ENCODE results near the gene DCST2.

Gene DCST2

GRCh38 chr1:155002464-155003226 is 30.9 kb downstream of the DCST2 start, which contains the start of gene ZBTB7B:
Gene ZBTB7B (plus strand): TSS chr1:155002802. CDS start chr1:155014661, 11,859 bp downstream.
- H3K27me3 ChIP-seq (ENCODE audit: control insufficient read depth in 3 of 3, insufficient read depth in 3 of 3, low read depth in 1 of 3, low read length in 3 of 3): peaks cover 0 to 2% (median 0%) of the 10 kb centered on the region in 3 experiments
- H3K4me3 ChIP-seq (ENCODE audit: low read length in 2 of 2): peak within 1 kb of the TSS; percentile 89 to 90
- H2BK12ac ChIP-seq (ENCODE audit: low read length): peak within 1 kb of the TSS; percentile 94
- H3K9me3 ChIP-seq (replicated peaks in 1 of 2; ENCODE audit: control insufficient read depth in 2 of 2, insufficient read depth in 1 of 2, low read depth in 1 of 2, low read length in 2 of 2): no peaks in the 10 kb centered on the region
- no peaks in the 10 kb centered on the region for H3K36me3 ChIP-seq (replicated peaks in 1 of 2; ENCODE audit: control insufficient read depth in 2 of 2, insufficient read depth in 2 of 2, low read length in 2 of 2)
- peak within 1 kb of the TSS; percentile 94 for H3K14ac ChIP-seq (ENCODE audit: low read length)
- H3K4me1 ChIP-seq (ENCODE audit: control insufficient read depth in 2 of 2, insufficient read depth in 1 of 2, low read depth in 1 of 2, low read length in 2 of 2): peaks cover 17 to 19% of the 10 kb centered on the region in 2 donors
- H2BK120ac ChIP-seq (ENCODE audit: low read depth, low read length): peak within 1 kb of the TSS; percentile 94
- H2BK15ac ChIP-seq (ENCODE audit: low read length): peak within 1 kb of the TSS; percentile 69
- H3K9ac ChIP-seq (ENCODE audit: low read depth, low read length, poor library complexity): peak within 1 kb of the TSS; percentile 85
- H2BK5ac ChIP-seq (ENCODE audit: low read length): peak within 1 kb of the TSS; percentile 97
- WGBS, 2 donors (ENCODE audit: extremely low coverage in 2 of 2, insufficient read length in 2 of 2, insufficient replicate concordance in 1 of 2): no CpG with 5 or more reads among the region's 35 CpGs
- peak within 1 kb of the TSS; percentile 80 for H3K23ac ChIP-seq (ENCODE audit: low read depth, low read length, poor library complexity)
- no peak within 1 kb of the TSS for H4K8ac ChIP-seq (ENCODE audit: low read depth, low read length)
- no peak for DNase-seq (ENCODE audit: low spot score)
- peak within 1 kb of the TSS; percentile 85 for H4K91ac ChIP-seq (ENCODE audit: low read depth, low read length, poor library complexity)
- peak within 1 kb of the TSS; percentile 97 for H3K18ac ChIP-seq (ENCODE audit: low read length)
- peak within 1 kb of the TSS; percentile 72 for H2AK5ac ChIP-seq (ENCODE audit: low read depth, low read length)
- H3K4ac ChIP-seq (ENCODE audit: low read length): peak within 1 kb of the TSS; percentile 95
- H3K4me2 ChIP-seq (ENCODE audit: insufficient read depth, low read length, poor library complexity, severe bottlenecking): peak within 1 kb of the TSS; percentile 99
- peak within 1 kb of the TSS; percentile 97 for H2AFZ ChIP-seq (ENCODE audit: low read length)
- peaks cover 12% of the 10 kb centered on the region for H3K79me1 ChIP-seq (ENCODE audit: low read depth, low read length)
- peak within 1 kb of the TSS; percentile 89 for H3K27ac ChIP-seq (replicated peaks; ENCODE audit: low read length)

GRCh38 chr1:155001675-155002463 is 31.7 kb downstream of the DCST2 start:
- H3K4me1 ChIP-seq (ENCODE audit: control insufficient read depth in 2 of 2, insufficient read depth in 1 of 2, low read depth in 1 of 2, low read length in 2 of 2): peaks cover 17 to 19% of the 10 kb centered on the region in 2 donors
- H3K27me3 ChIP-seq (ENCODE audit: control insufficient read depth in 3 of 3, insufficient read depth in 3 of 3, low read depth in 1 of 3, low read length in 3 of 3): peaks cover 0 to 2% (median 0%) of the 10 kb centered on the region in 3 experiments
- H3K4ac ChIP-seq (ENCODE audit: low read length): no peak overlapping the region
- peak overlapping the region; percentile 88 for H2BK5ac ChIP-seq (ENCODE audit: low read length)
- H3K18ac ChIP-seq (ENCODE audit: low read length): peak overlapping the region; percentile 92
- H4K91ac ChIP-seq (ENCODE audit: low read depth, low read length, poor library complexity): no peak overlapping the region
- H3K4me3 ChIP-seq (ENCODE audit: low read length in 2 of 2): peak overlapping the region; percentile 82 to 90
- no peak overlapping the region for H2BK12ac ChIP-seq (ENCODE audit: low read length)
- peak overlapping the region; percentile 72 for H2AK5ac ChIP-seq (ENCODE audit: low read depth, low read length)
- H4K8ac ChIP-seq (ENCODE audit: low read depth, low read length): no peak overlapping the region
- no peak overlapping the region for H2BK15ac ChIP-seq (ENCODE audit: low read length)
- H2BK120ac ChIP-seq (ENCODE audit: low read depth, low read length): peak overlapping the region; percentile 22
- peak overlapping the region; percentile 85 for H3K4me2 ChIP-seq (ENCODE audit: insufficient read depth, low read length, poor library complexity, severe bottlenecking)
- peak overlapping the region; percentile 97 for H2AFZ ChIP-seq (ENCODE audit: low read length)
- peaks cover 9% of the 10 kb centered on the region for H3K79me1 ChIP-seq (ENCODE audit: low read depth, low read length)
- H3K27ac ChIP-seq (replicated peaks; ENCODE audit: low read length): peak overlapping the region; percentile 89
- no CpG with 5 or more reads among the region's 38 CpGs for WGBS, 2 donors (ENCODE audit: extremely low coverage in 2 of 2, insufficient read length in 2 of 2, insufficient replicate concordance in 1 of 2)
- H3K36me3 ChIP-seq (replicated peaks in 1 of 2; ENCODE audit: control insufficient read depth in 2 of 2, insufficient read depth in 2 of 2, low read length in 2 of 2): no peaks in the 10 kb centered on the region
- H3K9me3 ChIP-seq (replicated peaks in 1 of 2; ENCODE audit: control insufficient read depth in 2 of 2, insufficient read depth in 1 of 2, low read depth in 1 of 2, low read length in 2 of 2): no peaks in the 10 kb centered on the region
- DNase-seq (ENCODE audit: low spot score): peak; percentile 98
- peak overlapping the region; percentile 79 for H3K9ac ChIP-seq (ENCODE audit: low read depth, low read length, poor library complexity)
- H3K23ac ChIP-seq (ENCODE audit: low read depth, low read length, poor library complexity): peak overlapping the region; percentile 18
- H3K14ac ChIP-seq (ENCODE audit: low read length): no peak overlapping the region

GRCh38 chr1:155001425-155001674 is 32.2 kb downstream of the DCST2 start:
- Histone ChIP-seq H3K27ac (replicated peaks; ENCODE audit: low read length) (peak overlapping the region; percentile 89), H3K23ac (ENCODE audit: low read depth, low read length, poor library complexity) (peak overlapping the region; percentile 88), H4K91ac (ENCODE audit: low read depth, low read length, poor library complexity) (no peak overlapping the region), H3K18ac (ENCODE audit: low read length) (peak overlapping the region; percentile 92), H3K79me1 (ENCODE audit: low read depth, low read length) (peaks cover 9% of the 10 kb centered on the region), H3K4me1 (ENCODE audit: control insufficient read depth in 2 of 2, insufficient read depth in 1 of 2, low read depth in 1 of 2, low read length in 2 of 2) (peaks cover 17 to 19% of the 10 kb centered on the region in 2 donors), H3K4ac (ENCODE audit: low read length) (no peak overlapping the region), H3K14ac (ENCODE audit: low read length) (no peak overlapping the region), H2AK5ac (ENCODE audit: low read depth, low read length) (peak overlapping the region; percentile 72), H2BK12ac (ENCODE audit: low read length) (no peak overlapping the region), H4K8ac (ENCODE audit: low read depth, low read length) (no peak overlapping the region), H3K9me3 (replicated peaks in 1 of 2; ENCODE audit: control insufficient read depth in 2 of 2, insufficient read depth in 1 of 2, low read depth in 1 of 2, low read length in 2 of 2) (no peaks in the 10 kb centered on the region), H2AFZ (ENCODE audit: low read length) (peak overlapping the region; percentile 97), H3K4me3 (ENCODE audit: low read length in 2 of 2) (peak overlapping the region; percentile 82 to 90), H2BK5ac (ENCODE audit: low read length) (peak overlapping the region; percentile 88), H2BK15ac (ENCODE audit: low read length) (no peak overlapping the region), H3K9ac (ENCODE audit: low read depth, low read length, poor library complexity) (peak overlapping the region; percentile 79), H2BK120ac (ENCODE audit: low read depth, low read length) (no peak overlapping the region), H3K36me3 (replicated peaks in 1 of 2; ENCODE audit: control insufficient read depth in 2 of 2, insufficient read depth in 2 of 2, low read length in 2 of 2) (no peaks in the 10 kb centered on the region), H3K27me3 (ENCODE audit: control insufficient read depth in 3 of 3, insufficient read depth in 3 of 3, low read depth in 1 of 3, low read length in 3 of 3) (peaks cover 0 to 2% (median 0%) of the 10 kb centered on the region in 3 experiments), H3K4me2 (ENCODE audit: insufficient read depth, low read length, poor library complexity, severe bottlenecking) (peak overlapping the region; percentile 85)
- WGBS, 2 donors (ENCODE audit: extremely low coverage in 2 of 2, insufficient read length in 2 of 2, insufficient replicate concordance in 1 of 2): no CpG with 5 or more reads among the region's 11 CpGs
- no peak for DNase-seq (ENCODE audit: low spot score)

Data from neuronal stem cell (in vitro differentiated cells).